T47D (cell line): ENCODE data around the gene PHOSPHO1.
A peak's percentile ranks its signal among the peaks of the same experiment; 100 is the strongest.
"Not testable (repeated sequence)": the region's sequence is repeated elsewhere in the genome, so short reads cannot be mapped to it uniquely, and the experiment has no call there.

Experiments used
- DNase-seq, 2 experiments: peaks; one replicate each; pipeline versions ENCODE4 v3.0.0 to v3.0.0-alpha.2; 2011 to 2012; ENCODE audit warnings: low read depth in 1 of 2, low spot score in 1 of 2
- JUND ChIP-seq: IDR thresholded peaks from 2 replicates; pipeline ENCODE4 v1.6.1; 2012; ENCODE audit warnings: low read depth
- in situ Hi-C: cut with HindIII; loops from 2 replicates; pipeline ENCODE4 v1.10.0; 2016; ENCODE audit warnings: low sequenced_read_pairs, low pct_unique_long_range_greater_than_20kb

Gene PHOSPHO1

GRCh38 chr17:49191409-49191916 is 39.1 kb downstream of the PHOSPHO1 start:
- no peak for DNase-seq
- in situ Hi-C loops = no loop called here
- TF ChIP-seq JUND = no peak

GRCh38 chr17:49190932-49191331 is 39.7 kb downstream of the PHOSPHO1 start:
- no peak for TF ChIP-seq JUND
- no peak for DNase-seq
- in situ Hi-C loops = no loop called here

GRCh38 chr17:49187301-49187700 is 43.3 kb downstream of the PHOSPHO1 start:
- no peak for TF ChIP-seq JUND
- in situ Hi-C loops = no loop called here
- DNase-seq = no peak

GRCh38 chr17:49185381-49185780 is 45.2 kb downstream of the PHOSPHO1 start:
- in situ Hi-C loops, DNase-seq: not testable (repeated sequence)

- DNase-seq, in situ Hi-C loops: not testable (repeated sequence)
Observed at GRCh38 chr17:49184522-49184921, 46.1 kb downstream of the PHOSPHO1 start.

- in situ Hi-C loops = no loop called here
- no peak for TF ChIP-seq JUND
- no peak for DNase-seq
Observed at GRCh38 chr17:49183801-49184200, 46.8 kb downstream of the PHOSPHO1 start.

- in situ Hi-C loops = no loop called here
- no peak for TF ChIP-seq JUND
Observed at GRCh38 chr17:49183341-49183740, 47.2 kb downstream of the PHOSPHO1 start.

GRCh38 chr17:49180998-49181635 is 49.5 kb downstream of the PHOSPHO1 start:
- in situ Hi-C loops = no loop called here
- no peak for DNase-seq
- no peak for TF ChIP-seq JUND

More at GRCh38 chr17:49183341-49183740, 47.2 kb downstream of the PHOSPHO1 start:
- no peak for DNase-seq

- TF ChIP-seq JUND = no peak
- in situ Hi-C loops = no loop called here
- DNase-seq = peak; percentile 71 to 87
Observed at GRCh38 chr17:49180303-49180702, 50.3 kb downstream of the PHOSPHO1 start.

GRCh38 chr17:49175978-49176377 is 54.6 kb downstream of the PHOSPHO1 start:
- in situ Hi-C loops, DNase-seq: not testable (repeated sequence)
